GM15510 (cell line): ENCODE measurements around the gene TEDDM1.

ENCODE experiments used
- POLR2A ChIP-seq: IDR thresholded peaks from 3 replicates; pipeline ENCODE4 v1.6.1; 2011; ENCODE audit warnings: borderline replicate concordance; ENCODE audit not compliant: insufficient read length; ENCODE audit errors: extremely low read depth

TEDDM1 gene

GRCh38 chr1:182370532-182370931, 29.9 kb downstream of the TEDDM1 start:
- no peak for TF ChIP-seq POLR2A

- TF ChIP-seq POLR2A, result no peak
Measured at GRCh38 chr1:182368903-182369302, 31.6 kb downstream of the TEDDM1 start.

GRCh38 chr1:182368358-182368757, 32.1 kb downstream of the TEDDM1 start:
- no peak for TF ChIP-seq POLR2A

GRCh38 chr1:182367926-182368325, 32.5 kb downstream of the TEDDM1 start:
- no peak for TF ChIP-seq POLR2A

- TF ChIP-seq POLR2A, result no peak
Measured at GRCh38 chr1:182366596-182366995, 33.9 kb downstream of the TEDDM1 start.

- no peak for TF ChIP-seq POLR2A
Measured at GRCh38 chr1:182359645-182360044, 40.8 kb downstream of the TEDDM1 start.

GRCh38 chr1:182357913-182358312, 42.6 kb downstream of the TEDDM1 start:
- no peak for TF ChIP-seq POLR2A

GRCh38 chr1:182357171-182357570, 43.3 kb downstream of the TEDDM1 start:
- TF ChIP-seq POLR2A, result no peak

- TF ChIP-seq POLR2A, result no peak
Measured at GRCh38 chr1:182355723-182356098, 44.8 kb downstream of the TEDDM1 start.

GRCh38 chr1:182351790-182352364, 48.6 kb downstream of the TEDDM1 start:
- TF ChIP-seq POLR2A, result no peak

GRCh38 chr1:182350839-182351238, 49.6 kb downstream of the TEDDM1 start:
- no peak for TF ChIP-seq POLR2A

- no peak for TF ChIP-seq POLR2A
Measured at GRCh38 chr1:182348961-182349747, 51.3 kb downstream of the TEDDM1 start.
